HG02571 (cell line): ENCODE results near the gene DUS1L.

Experiments
- ATAC-seq: cut with Tn5 transposase; IDR thresholded peaks from one replicate; pipeline ENCODE4 v1.9.1; 2021; ENCODE audit warnings: mild to moderate bottlenecking, moderate library complexity; ENCODE audit not compliant: unreplicated experiment

The DUS1L gene

GRCh38 chr17:82029990-82030469 is 35.6 kb downstream of the DUS1L start:
- no peak for ATAC-seq

DNA sequence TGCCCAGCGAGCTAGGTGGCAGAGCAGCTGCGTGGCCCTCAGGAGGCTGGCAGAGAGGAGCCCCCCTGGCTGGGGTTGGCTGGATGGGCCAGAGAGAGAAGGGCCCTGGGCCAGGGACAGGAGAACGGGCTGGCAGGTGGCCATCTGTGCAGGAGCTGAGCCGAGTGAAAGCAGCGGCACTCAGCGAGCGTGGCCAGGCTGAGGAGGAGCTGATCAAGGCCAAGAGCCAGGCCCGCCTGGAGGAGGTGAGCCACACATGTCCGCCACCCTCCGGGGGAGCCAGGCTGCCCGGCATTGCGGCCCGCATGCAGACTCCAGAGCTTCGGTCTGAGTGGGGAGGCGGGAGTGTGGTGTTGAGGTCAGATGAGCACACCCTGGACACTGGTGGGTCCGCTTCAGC is 36.2 kb downstream of the DUS1L start:
- no peak for ATAC-seq

DNA sequence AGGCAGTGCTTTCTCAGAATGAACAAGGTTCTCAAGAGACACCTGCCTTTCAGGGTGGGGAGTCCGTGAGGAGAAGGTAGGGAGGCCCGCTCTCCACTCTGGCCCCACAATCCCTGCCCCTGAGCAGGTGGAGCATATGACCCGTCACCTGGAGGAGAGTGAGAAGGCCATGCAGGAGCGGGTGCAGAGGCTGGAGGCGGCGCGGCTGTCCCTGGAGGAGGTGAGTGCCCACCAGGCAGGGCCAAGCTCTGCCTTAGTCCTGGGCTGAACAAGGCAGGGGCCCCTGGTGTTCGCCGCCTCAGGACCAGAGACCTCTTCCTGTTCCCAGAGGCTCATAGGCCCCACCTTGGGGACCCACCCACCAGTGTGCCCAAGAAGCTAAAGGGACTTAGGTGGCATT is 36.6 kb downstream of the DUS1L start:
- ATAC-seq, result no peak

DNA sequence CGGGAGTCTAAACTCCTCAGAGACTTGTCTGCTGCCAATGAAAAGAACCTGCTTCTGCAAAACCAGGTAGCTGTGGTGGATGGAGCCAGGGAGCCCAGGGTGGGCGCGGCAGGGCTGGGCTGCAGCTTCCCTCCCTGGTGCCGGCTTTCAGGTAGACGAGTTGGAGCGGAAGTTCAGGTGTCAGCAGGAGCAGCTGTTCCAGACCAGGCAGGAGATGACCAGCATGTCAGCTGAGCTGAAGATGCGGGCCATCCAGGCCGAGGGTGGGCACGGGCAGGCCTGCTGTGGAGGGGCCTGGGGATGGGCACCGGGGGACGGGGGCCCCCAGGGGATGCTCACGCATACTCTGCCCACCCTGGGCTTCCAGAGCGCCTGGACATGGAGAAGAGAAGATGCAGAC is 37.4 kb downstream of the DUS1L start:
- ATAC-seq, result no peak

DNA sequence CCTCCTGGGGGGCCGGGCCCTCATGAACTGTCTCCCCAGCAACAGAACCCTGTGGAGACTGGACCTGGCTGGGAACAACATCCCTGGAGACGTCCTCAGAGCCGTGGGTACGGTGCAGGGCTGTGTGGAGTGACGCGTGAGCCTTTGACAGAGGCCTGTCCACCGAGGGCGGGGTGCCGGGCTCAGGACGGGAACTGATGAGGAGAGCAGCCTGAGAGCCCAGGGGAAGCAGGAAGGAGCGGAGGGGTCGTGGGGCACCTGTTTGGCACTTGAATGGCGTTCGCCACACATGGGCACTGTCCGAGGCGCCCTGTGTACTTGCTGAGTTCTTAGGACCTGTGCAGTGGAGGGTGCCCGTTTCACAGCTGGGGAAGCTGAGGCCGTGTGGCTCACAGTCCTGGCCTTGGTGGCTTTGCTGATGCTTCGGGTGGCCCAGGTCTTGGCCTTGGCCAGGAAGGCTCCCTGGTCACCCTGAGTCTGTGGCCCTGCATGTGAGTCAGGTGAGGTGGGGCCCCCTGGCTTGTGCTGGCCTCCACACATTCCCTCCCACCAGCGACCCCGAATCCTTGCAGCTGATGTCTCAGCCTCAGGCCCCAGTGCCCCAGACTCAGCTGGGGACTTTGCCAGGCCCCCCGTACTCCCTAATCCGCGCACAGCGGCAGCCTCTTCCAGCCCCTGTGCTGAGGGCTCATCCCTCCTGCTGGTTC is 40.0 kb downstream of the DUS1L start:
- no peak for ATAC-seq

GRCh38 chr17:82024859-82025258 is 40.7 kb downstream of the DUS1L start:
- no peak for ATAC-seq

GRCh38 chr17:82023447-82024241 is 42.0 kb downstream of the DUS1L start:
- ATAC-seq, result no peak

- peak; percentile 85 for ATAC-seq
Observed at GRCh38 chr17:82022981-82023446, 42.6 kb downstream of the DUS1L start, which contains the start of gene LRRC45. Gene LRRC45 (plus strand): TSS chr17:82023305. CDS start chr17:82023644, 339 bp downstream.

- ATAC-seq, result no peak
Observed at GRCh38 chr17:82022310-82022980, 43.2 kb downstream of the DUS1L start, which contains the start of gene CENPX. Gene CENPX (minus strand): TSS chr17:82022878. CDS start chr17:82022861, 17 bp downstream.

DNA sequence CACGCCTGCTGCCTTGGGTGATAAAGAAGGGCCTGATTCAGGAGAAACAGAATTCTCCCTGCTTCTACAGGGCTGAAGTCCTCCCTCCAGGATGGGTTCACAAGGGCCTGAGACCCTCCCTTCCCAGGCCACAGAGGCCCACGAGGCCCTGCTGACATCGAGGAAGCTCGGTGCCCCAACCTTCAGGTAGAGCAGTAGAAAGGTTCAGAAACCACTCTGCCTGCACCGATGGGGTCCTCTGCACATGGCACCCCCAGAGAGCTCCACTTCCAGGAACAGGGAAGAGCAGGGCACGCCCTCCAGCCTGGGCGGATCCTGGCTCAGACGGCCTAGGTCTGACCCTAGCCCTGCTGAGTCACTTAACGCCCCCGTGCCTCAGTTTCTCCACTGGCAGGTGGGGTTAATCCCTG is 43.7 kb downstream of the DUS1L start:
- no peak for ATAC-seq

DNA sequence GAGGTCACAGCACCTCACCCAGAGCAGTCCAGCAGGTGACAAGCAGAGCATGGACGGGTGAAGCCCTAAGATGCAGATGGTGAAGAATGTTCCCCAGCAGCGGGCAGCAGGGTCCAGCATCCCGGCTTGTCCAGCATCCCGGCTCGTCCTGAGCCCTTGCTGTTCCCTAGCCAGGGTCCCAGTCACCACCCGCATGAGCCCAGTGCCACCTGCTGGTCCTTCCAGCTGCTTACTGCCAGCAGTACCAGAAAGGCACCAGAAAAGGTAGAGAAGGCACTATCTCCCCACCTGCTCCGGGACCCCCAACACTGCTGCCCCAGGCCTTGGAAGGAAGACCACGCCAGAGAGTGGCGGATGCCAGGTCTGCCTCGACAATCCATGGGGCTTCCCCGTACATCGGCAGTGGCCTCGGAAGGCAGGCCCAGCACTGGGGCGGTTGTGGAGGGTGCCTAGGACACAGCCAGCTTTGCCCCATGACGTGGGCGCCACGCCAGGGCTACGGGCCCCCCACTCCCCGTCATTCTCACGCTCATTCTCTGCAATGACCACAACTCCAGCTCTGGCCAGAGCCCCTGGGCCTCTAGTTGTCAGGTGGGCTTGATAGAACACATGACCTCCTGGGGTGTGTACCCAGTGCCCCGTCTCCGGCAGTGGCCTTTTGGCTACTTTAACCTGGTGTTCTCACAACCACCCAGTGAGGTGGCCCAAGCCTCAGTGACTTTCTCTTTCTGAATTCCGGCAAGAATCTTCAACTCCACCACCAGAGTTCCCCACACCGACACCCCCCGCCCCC is 44.3 kb downstream of the DUS1L start:
- no peak for ATAC-seq

- ATAC-seq, result no peak
Observed at GRCh38 chr17:82020572-82021106, 45.0 kb downstream of the DUS1L start.

DNA sequence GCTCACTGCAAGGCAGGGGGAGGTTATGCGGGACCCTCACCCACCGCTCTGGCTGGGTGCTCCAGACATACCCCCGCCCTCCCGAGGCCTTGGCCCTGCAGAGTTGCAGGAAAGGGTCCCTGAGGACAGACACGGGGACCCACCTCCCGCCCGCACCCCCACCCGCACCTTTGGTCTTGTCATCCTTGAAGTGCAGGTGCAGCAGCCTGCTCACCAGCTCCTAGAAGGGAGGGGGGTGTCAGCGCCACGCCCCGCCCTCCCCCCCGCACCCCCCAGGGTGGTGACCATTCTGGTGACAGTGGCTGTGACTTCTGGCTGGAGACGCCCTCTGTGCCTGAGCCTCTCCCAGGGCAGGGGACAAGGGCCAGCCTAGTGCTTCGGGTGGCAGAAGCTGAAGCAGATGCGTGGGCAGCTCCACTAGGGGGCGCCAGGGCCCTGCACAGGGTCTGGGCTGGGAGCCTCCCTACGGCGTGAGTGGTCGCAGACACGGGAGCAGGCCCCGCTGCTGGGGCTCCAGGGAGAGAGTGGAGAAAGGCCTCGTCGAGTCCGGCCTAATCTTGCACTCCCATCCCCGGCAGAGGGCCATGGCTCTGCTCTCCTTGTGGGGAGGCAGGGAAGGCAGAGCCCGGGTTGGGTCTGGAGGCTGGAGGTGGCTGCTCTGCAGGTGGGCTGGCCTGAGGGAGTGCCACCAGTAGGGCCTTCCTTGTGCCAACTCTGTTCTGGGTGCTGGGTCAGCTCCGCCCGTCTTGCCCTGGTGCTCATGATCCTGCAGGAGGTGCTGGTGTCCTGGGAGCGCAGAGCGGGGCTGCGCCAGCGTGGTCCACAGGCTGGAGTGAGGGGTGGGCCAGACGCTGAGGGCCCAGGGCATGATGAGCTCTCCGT is 45.7 kb downstream of the DUS1L start:
- no peak for ATAC-seq

DNA sequence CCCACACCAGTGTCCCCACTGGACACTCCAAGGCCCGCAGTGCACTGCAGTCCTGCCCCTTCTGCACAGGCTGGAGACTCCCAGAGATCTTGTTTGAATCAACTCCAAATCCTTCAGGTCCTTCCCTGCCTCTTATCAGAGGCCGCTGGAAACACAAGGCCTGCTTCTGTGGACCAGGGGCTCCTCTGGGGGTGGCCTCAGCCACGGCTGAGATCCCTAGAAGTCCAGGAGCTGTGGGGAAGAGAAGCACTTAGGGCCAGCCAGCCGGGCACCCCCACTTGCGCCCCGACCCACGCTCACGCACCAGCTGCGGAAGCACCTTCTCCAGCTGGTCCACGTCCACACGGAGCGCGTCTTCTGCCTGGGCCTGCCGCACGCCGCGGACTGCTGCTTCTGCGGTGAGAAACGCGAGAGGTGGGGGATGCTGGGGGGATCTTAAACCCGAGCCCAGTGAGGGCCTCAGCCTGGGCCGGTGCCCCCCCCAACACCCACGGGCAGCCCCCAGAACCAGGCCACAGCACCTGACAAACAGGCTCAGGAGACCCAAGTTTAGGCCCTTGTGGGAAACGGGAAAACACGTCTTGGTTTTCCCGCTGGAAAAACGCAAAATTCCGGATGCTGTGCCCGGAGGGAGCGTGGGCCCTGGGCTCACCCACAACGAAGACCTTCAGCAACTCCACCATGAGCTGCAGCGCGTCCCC is 46.5 kb downstream of the DUS1L start:
- no peak for ATAC-seq

GRCh38 chr17:82018152-82018988 is 47.2 kb downstream of the DUS1L start:
- ATAC-seq, result no peak

DNA sequence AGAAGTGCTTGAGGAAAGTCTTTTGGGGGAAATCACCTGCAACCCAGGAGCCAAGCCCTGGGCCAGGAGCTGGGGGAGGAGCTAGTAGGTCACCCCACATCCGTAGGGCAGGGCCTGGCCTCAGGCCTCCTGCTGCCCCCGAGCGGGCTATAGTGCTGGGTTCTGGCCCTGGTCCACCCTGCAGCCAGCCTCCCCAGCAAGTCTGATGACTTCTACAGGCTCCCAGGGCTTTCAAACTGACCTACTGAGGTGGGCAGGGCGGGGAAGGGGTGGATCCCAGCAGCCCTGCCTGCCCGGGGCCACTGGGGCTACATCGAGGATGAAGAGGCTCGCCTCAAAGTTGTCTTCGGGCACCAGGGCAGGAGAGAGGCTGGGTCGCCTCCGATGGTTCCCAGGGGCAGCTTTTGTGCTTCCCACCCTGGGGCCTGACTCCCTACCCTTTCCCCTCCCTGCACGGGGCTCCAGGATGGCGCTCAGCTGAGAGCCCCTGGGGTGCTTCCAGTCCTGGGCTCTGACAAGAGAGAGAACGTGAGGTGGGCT is 47.9 kb downstream of the DUS1L start:
- no peak for ATAC-seq

- no peak for ATAC-seq
Observed at GRCh38 chr17:82016875-82017459, 48.6 kb downstream of the DUS1L start.
